Vagina (tissue), 2 donors: ENCODE data around the gene BCAS4.

ENCODE experiments used
- POLR2A ChIP-seq, 2 donors: fragments of 450-650 bp; IDR thresholded peaks; one replicate each; pipeline ENCODE4 v1.6.1; 2017; ENCODE audit warnings: antibody characterized with exemption in 2 of 2, mild to moderate bottlenecking in 2 of 2, moderate library complexity in 2 of 2
- POLR2AphosphoS5 ChIP-seq, 2 donors: sonication (generic); formaldehyde crosslinking; IDR thresholded peaks; one replicate each; pipeline ENCODE4 v1.9.0; 2017; ENCODE audit warnings: antibody characterized with exemption in 2 of 2, mild to moderate bottlenecking in 2 of 2, low read depth in 1 of 2; ENCODE audit not compliant: insufficient read depth in 1 of 2
- TF ChIP-seq, protein P1 (sequence below), 3 experiments: fragments of 450-650 bp in 2 of 3; fragments of 200-600 bp in 1 of 3; sonication (generic) in 1 of 3; IDR thresholded peaks; one replicate each; pipeline ENCODE4 v1.5.1; 2017 to 2019; ENCODE audit warnings: antibody characterized with exemption in 3 of 3, mild to moderate bottlenecking in 2 of 3, moderate library complexity in 2 of 3

- TF ChIP-seq, protein P1, sequence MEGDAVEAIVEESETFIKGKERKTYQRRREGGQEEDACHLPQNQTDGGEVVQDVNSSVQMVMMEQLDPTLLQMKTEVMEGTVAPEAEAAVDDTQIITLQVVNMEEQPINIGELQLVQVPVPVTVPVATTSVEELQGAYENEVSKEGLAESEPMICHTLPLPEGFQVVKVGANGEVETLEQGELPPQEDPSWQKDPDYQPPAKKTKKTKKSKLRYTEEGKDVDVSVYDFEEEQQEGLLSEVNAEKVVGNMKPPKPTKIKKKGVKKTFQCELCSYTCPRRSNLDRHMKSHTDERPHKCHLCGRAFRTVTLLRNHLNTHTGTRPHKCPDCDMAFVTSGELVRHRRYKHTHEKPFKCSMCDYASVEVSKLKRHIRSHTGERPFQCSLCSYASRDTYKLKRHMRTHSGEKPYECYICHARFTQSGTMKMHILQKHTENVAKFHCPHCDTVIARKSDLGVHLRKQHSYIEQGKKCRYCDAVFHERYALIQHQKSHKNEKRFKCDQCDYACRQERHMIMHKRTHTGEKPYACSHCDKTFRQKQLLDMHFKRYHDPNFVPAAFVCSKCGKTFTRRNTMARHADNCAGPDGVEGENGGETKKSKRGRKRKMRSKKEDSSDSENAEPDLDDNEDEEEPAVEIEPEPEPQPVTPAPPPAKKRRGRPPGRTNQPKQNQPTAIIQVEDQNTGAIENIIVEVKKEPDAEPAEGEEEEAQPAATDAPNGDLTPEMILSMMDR (IDR thresholded peaks at IDR 0.05): no peak
- no peak for TF ChIP-seq POLR2AphosphoS5 (IDR thresholded peaks at IDR 0.05; ENCODE audit: insufficient read depth in 1 of 2, low read depth in 1 of 2)
- no peak for TF ChIP-seq POLR2A (IDR thresholded peaks at IDR 0.05)
Observed at GRCh38 chr20:50904067-50904570, 109.3 kb downstream of the BCAS4 start.
